HCT116 (cell line): ENCODE data around the gene FER. TPM values are rescaled to one million over a fixed set of nuclear protein-coding genes. Genes with fewer than 3 reads are reported as not detected.

ENCODE experiments used
- ATAC-seq: fragments of 200-7000 bp; cut with Tn5 transposase; 2 replicates; pipeline ENCODE4 v1.9.1; 2020; ENCODE audit warnings: mild to moderate bottlenecking, moderate library complexity
- BruUV-seq: library from RNA; stranded (reverse); fragments of 400-500 nt; replicated peaks from 2 replicates; lab custom pipeline; 2021; lab: Mats Ljungman, UMichigan
- CTCF ChIA-PET: fragments of 300-600 bp; sonication (Branson Sonifier 250); formaldehyde crosslinking; loops from one replicate; lab custom pipeline; 2021; ENCODE audit warnings: antibody characterized with exemption; lab: Charles Lee
- POLR2A ChIA-PET: fragments of 300-600, 350-600 bp; sonication (Branson Sonifier 250); formaldehyde crosslinking; loops from one replicate; lab custom pipeline; 2021; ENCODE audit warnings: antibody characterized with exemption; lab: Charles Lee
- RAD21 ChIA-PET, 2 experiments: fragments of 300-600 bp; sonication (Branson Sonifier 250); formaldehyde crosslinking; loops; one replicate each; lab custom pipeline; 2023; ENCODE audit warnings: low total read pairs in 2 of 2; ENCODE audit not compliant: uncharacterized antibody in 2 of 2, unreplicated experiment in 2 of 2, low non-redundant PET in 1 of 2; lab: Charles Lee
- DNase-seq: peaks from one replicate; pipeline ENCODE4 v3.0.0-alpha.2; 2010; ENCODE audit warnings: low read depth, low spot score
- H2AFZ ChIP-seq: fragments of 200-600 bp; shearing (Covaris generic), sonication (generic); 2 replicates; pipeline ENCODE4 v1.6.1; 2017; ENCODE audit warnings: low read depth, mixed run types, mixed read lengths, antibody characterized with exemption, low read length; ENCODE audit not compliant: poor library complexity, severe bottlenecking
- H3K27ac ChIP-seq: 2 replicates; pipeline ENCODE4 v1.5.1; 2012; ENCODE audit warnings: low read depth, low read length
- H3K27me3 ChIP-seq: fragments of 200-600 bp; sonication (generic); 2 replicates; pipeline ENCODE4 v1.6.1; 2016; ENCODE audit warnings: mixed run types, low read length, mixed read lengths; ENCODE audit not compliant: insufficient read depth
- H3K36me3 ChIP-seq, 2 experiments: fragments of 200-500 bp in 1 of 2; fragments of 200-600 bp in 1 of 2; sonication (Bioruptor generic) in 1 of 2; sonication (generic) in 1 of 2; 2 replicates each; pipeline versions ENCODE4 v1.5.1 to v1.6.1; 2014 to 2016; ENCODE audit warnings: low read length in 2 of 2, inconsistent platforms in 1 of 2, mixed read lengths in 1 of 2, mixed run types in 1 of 2; ENCODE audit not compliant: insufficient read depth in 2 of 2, control insufficient read depth in 1 of 2
- H3K4me1 ChIP-seq, 2 experiments: fragments of 200-600 bp in 1 of 2; sonication (generic) in 1 of 2; 2 replicates each; pipeline versions ENCODE4 v1.5.1 to v1.6.1; 2012 to 2017; ENCODE audit warnings: low read length in 2 of 2, inconsistent platforms in 1 of 2, mild to moderate bottlenecking in 1 of 2, mixed read lengths in 1 of 2, mixed run types in 1 of 2, moderate library complexity in 1 of 2; ENCODE audit not compliant: insufficient read depth in 2 of 2, control insufficient read depth in 1 of 2
- H3K4me2 ChIP-seq: fragments of 200-600 bp; sonication (generic); 2 replicates; pipeline ENCODE4 v1.6.1; 2017; ENCODE audit warnings: mixed run types, low read length, mixed read lengths
- H3K4me3 ChIP-seq, 2 experiments: fragments of 200-600 bp in 1 of 2; sonication (generic) in 1 of 2; replicated peaks in 1 of 2; 2 replicates each; pipeline ENCODE4 v1.5.1; 2011 to 2016; ENCODE audit warnings: low read length in 2 of 2, control low read depth in 1 of 2, low read depth in 1 of 2, mild to moderate bottlenecking in 1 of 2, mixed read lengths in 1 of 2, mixed run types in 1 of 2
- H3K79me2 ChIP-seq: fragments of 200-600 bp; sonication (generic); 2 replicates; pipeline ENCODE4 v1.6.1; 2017; ENCODE audit warnings: mild to moderate bottlenecking, mixed run types, low read length, moderate library complexity, mixed read lengths; ENCODE audit not compliant: insufficient read depth
- H3K9ac ChIP-seq: fragments of 200-600 bp; sonication (generic); 2 replicates; pipeline ENCODE4 v1.6.1; 2016; ENCODE audit warnings: low read length, mixed read lengths
- H3K9me2 ChIP-seq: fragments of 200-600 bp; sonication (generic), shearing (Covaris generic); 2 replicates; pipeline ENCODE4 v1.6.1; 2017; ENCODE audit warnings: mixed run types, mild to moderate bottlenecking, moderate library complexity; ENCODE audit not compliant: insufficient read depth
- H3K9me3 ChIP-seq, 2 experiments: fragments of 200-500 bp in 1 of 2; fragments of 200-600 bp in 1 of 2; sonication (Bioruptor generic) in 1 of 2; sonication (generic) in 1 of 2; 2 replicates each; pipeline ENCODE4 v1.6.1; 2014 to 2017; ENCODE audit warnings: low read length in 2 of 2, mixed read lengths in 2 of 2, inconsistent platforms in 1 of 2, low read depth in 1 of 2, mild to moderate bottlenecking in 1 of 2, mixed run types in 1 of 2, moderate library complexity in 1 of 2; ENCODE audit not compliant: control insufficient read depth in 1 of 2, insufficient read depth in 1 of 2
- H4K20me1 ChIP-seq: fragments of 200-600 bp; sonication (generic), shearing (Covaris generic); 2 replicates; pipeline ENCODE4 v1.6.1; 2017; ENCODE audit warnings: mixed run types, mild to moderate bottlenecking, moderate library complexity; ENCODE audit not compliant: insufficient read depth
- CBX3 ChIP-seq: IDR thresholded peaks from 2 replicates; pipeline ENCODE4 v1.6.1; 2012; ENCODE audit warnings: low read depth
- CEBPB ChIP-seq: IDR thresholded peaks from 2 replicates; pipeline ENCODE4 v1.6.1; 2012; ENCODE audit warnings: low read depth
- EGR1 ChIP-seq: IDR thresholded peaks from 2 replicates; pipeline ENCODE4 v1.6.1; 2012; ENCODE audit warnings: low read depth
- EZH2phosphoT487 ChIP-seq: fragments of 200-600 bp; IDR thresholded peaks from 2 replicates; pipeline ENCODE4 v1.6.1; 2018; ENCODE audit warnings: antibody characterized with exemption, borderline replicate concordance
- FOSL1 ChIP-seq: IDR thresholded peaks from 2 replicates; pipeline ENCODE4 v1.6.1; 2012; ENCODE audit warnings: low read depth
- POLR2A ChIP-seq: IDR thresholded peaks from 2 replicates; pipeline ENCODE4 v1.7.0; 2011; ENCODE audit warnings: borderline replicate concordance; ENCODE audit not compliant: insufficient read depth, insufficient read length; ENCODE audit errors: extremely low read depth
- POLR2AphosphoS5 ChIP-seq: IDR thresholded peaks from 2 replicates; pipeline ENCODE4 v1.6.1; 2011; ENCODE audit warnings: mild to moderate bottlenecking, low read depth, low read length, moderate library complexity
- RAD21 ChIP-seq: IDR thresholded peaks from 2 replicates; pipeline ENCODE4 v1.6.1; 2012; ENCODE audit warnings: low read depth, mild to moderate bottlenecking
- SIN3A ChIP-seq: IDR thresholded peaks from 2 replicates; pipeline ENCODE4 v1.6.1; 2012; ENCODE audit warnings: low read depth
- TCF7L2 ChIP-seq: IDR thresholded peaks from 2 replicates; pipeline ENCODE4 v1.7.0; 2011; ENCODE audit warnings: borderline replicate concordance, inconsistent platforms; ENCODE audit not compliant: insufficient read depth, insufficient read length; ENCODE audit errors: extremely low read depth
- YY1 ChIP-seq: IDR thresholded peaks from 2 replicates; pipeline ENCODE4 v1.6.1; 2011; ENCODE audit warnings: low read length, low read depth, moderate library complexity, mild to moderate bottlenecking; ENCODE audit not compliant: insufficient replicate concordance; ENCODE audit errors: extremely low read depth
- ZFX ChIP-seq: fragments of 450-650 bp; IDR thresholded peaks from 2 replicates; pipeline ENCODE4 v1.6.1; 2017
- intact Hi-C: fragments of 100-400 bp; cut with micrococcal nuclease; formaldehyde crosslinking; loops from 2 replicates; pipeline ENCODE4 v1.10.0; 2022
- total RNA-seq: library from RNA; stranded (reverse); gene quantifications from one replicate; pipeline ENCODE4 v1.2.1, GENCODE V29; 2021; ENCODE audit not compliant: unreplicated experiment
- TF ChIP-seq, protein P1 (sequence below): IDR thresholded peaks from 2 replicates; pipeline ENCODE4 v1.6.1; 2011; ENCODE audit warnings: mild to moderate bottlenecking, low read length, moderate library complexity; ENCODE audit not compliant: insufficient replicate concordance; ENCODE audit errors: extremely low read depth
- TF ChIP-seq, protein P2 (sequence below): IDR thresholded peaks from 2 replicates; pipeline ENCODE4 v1.6.1; 2012; ENCODE audit warnings: low read depth
- TF ChIP-seq, protein P3 (sequence below), 3 experiments: fragments of 200-600 bp in 1 of 3; sonication (generic) in 1 of 3; IDR thresholded peaks in 2 of 3; conservative IDR thresholded peaks in 1 of 3; 2 replicates each; pipeline ENCODE4 v1.5.1; 2012 to 2017; ENCODE audit warnings: low read depth in 2 of 3, low read length in 2 of 3, antibody characterized with exemption in 1 of 3, borderline replicate concordance in 1 of 3, control low read depth in 1 of 3, mild to moderate bottlenecking in 1 of 3, mixed read lengths in 1 of 3, mixed run types in 1 of 3, moderate library complexity in 1 of 3; ENCODE audit not compliant: insufficient read depth in 1 of 3

Gene FER
- total RNA-seq, 1 experiment from 2014 or later: 32.0 TPM

DNA sequence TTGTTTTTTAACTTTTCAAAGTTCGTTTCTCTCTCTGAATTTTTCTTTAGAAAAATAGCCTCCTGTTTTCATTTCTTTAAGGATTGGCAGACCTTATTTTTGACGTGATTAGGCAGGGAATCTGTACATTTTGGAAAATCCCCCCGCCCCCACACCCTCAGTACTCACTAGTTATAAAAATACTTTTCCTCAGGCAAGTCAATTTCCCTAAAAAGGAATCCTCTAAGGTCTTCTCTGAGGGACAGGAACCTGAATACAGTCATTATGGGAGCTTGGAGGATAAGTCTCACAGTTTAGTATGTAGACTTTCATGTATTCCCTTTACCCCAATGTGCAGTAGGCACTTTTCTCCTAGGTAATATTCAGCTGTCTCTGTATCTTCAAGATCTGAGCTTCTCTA is 3.9 kb upstream of the FER start:
- Histone ChIP-seq H4K20me1 (no peaks in the 10 kb centered on the region), H3K36me3 (no peaks in the 10 kb centered on the region), H3K9me3 (no peaks in the 10 kb centered on the region), H3K27me3 (no peaks in the 10 kb centered on the region), H3K4me3 (no peak overlapping the region), H3K4me1 (peaks cover 4 to 10% of the 10 kb centered on the region in 2 experiments; a peak in 3 of 4 replicates), H3K9ac (no peak overlapping the region), H3K9me2 (no peaks in the 10 kb centered on the region), H3K4me2 (no peak overlapping the region), H2AFZ (no peak overlapping the region), H3K27ac (no peak overlapping the region), H3K79me2 (no peaks in the 10 kb centered on the region)
- DNase-seq (no peak), ATAC-seq (no peak)
- no peak for TF ChIP-seq CEBPB
- TF ChIP-seq FOSL1: no peak
- TF ChIP-seq POLR2A: no peak
- TF ChIP-seq, protein P1, sequence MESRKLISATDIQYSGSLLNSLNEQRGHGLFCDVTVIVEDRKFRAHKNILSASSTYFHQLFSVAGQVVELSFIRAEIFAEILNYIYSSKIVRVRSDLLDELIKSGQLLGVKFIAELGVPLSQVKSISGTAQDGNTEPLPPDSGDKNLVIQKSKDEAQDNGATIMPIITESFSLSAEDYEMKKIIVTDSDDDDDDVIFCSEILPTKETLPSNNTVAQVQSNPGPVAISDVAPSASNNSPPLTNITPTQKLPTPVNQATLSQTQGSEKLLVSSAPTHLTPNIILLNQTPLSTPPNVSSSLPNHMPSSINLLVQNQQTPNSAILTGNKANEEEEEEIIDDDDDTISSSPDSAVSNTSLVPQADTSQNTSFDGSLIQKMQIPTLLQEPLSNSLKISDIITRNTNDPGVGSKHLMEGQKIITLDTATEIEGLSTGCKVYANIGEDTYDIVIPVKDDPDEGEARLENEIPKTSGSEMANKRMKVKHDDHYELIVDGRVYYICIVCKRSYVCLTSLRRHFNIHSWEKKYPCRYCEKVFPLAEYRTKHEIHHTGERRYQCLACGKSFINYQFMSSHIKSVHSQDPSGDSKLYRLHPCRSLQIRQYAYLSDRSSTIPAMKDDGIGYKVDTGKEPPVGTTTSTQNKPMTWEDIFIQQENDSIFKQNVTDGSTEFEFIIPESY: no peak
- no peak for TF ChIP-seq CBX3
- TF ChIP-seq EGR1: no peak
- TF ChIP-seq RAD21: no peak
- TF ChIP-seq, protein P2, sequence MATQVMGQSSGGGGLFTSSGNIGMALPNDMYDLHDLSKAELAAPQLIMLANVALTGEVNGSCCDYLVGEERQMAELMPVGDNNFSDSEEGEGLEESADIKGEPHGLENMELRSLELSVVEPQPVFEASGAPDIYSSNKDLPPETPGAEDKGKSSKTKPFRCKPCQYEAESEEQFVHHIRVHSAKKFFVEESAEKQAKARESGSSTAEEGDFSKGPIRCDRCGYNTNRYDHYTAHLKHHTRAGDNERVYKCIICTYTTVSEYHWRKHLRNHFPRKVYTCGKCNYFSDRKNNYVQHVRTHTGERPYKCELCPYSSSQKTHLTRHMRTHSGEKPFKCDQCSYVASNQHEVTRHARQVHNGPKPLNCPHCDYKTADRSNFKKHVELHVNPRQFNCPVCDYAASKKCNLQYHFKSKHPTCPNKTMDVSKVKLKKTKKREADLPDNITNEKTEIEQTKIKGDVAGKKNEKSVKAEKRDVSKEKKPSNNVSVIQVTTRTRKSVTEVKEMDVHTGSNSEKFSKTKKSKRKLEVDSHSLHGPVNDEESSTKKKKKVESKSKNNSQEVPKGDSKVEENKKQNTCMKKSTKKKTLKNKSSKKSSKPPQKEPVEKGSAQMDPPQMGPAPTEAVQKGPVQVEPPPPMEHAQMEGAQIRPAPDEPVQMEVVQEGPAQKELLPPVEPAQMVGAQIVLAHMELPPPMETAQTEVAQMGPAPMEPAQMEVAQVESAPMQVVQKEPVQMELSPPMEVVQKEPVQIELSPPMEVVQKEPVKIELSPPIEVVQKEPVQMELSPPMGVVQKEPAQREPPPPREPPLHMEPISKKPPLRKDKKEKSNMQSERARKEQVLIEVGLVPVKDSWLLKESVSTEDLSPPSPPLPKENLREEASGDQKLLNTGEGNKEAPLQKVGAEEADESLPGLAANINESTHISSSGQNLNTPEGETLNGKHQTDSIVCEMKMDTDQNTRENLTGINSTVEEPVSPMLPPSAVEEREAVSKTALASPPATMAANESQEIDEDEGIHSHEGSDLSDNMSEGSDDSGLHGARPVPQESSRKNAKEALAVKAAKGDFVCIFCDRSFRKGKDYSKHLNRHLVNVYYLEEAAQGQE: no peak
- no peak for TF ChIP-seq POLR2AphosphoS5
- no peak for TF ChIP-seq TCF7L2
- no peak for TF ChIP-seq ZFX
- no peak for TF ChIP-seq SIN3A
- TF ChIP-seq, protein P3, sequence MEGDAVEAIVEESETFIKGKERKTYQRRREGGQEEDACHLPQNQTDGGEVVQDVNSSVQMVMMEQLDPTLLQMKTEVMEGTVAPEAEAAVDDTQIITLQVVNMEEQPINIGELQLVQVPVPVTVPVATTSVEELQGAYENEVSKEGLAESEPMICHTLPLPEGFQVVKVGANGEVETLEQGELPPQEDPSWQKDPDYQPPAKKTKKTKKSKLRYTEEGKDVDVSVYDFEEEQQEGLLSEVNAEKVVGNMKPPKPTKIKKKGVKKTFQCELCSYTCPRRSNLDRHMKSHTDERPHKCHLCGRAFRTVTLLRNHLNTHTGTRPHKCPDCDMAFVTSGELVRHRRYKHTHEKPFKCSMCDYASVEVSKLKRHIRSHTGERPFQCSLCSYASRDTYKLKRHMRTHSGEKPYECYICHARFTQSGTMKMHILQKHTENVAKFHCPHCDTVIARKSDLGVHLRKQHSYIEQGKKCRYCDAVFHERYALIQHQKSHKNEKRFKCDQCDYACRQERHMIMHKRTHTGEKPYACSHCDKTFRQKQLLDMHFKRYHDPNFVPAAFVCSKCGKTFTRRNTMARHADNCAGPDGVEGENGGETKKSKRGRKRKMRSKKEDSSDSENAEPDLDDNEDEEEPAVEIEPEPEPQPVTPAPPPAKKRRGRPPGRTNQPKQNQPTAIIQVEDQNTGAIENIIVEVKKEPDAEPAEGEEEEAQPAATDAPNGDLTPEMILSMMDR (IDR thresholded peaks at IDR 0.05 in 2 of 3, conservative IDR thresholded peaks at IDR 0.05 in 1 of 3; ENCODE audit: borderline replicate concordance in 1 of 3, insufficient read depth in 1 of 3, low read depth in 2 of 3, low read length in 2 of 3): no peak
- TF ChIP-seq EZH2phosphoT487: no peak
- TF ChIP-seq YY1: no peak
- POLR2A ChIA-PET: no interaction called here
- intact Hi-C loops: no loop called here
- CTCF ChIA-PET: no interaction called here
- no TSS peak for BruUV-seq
- RAD21 ChIA-PET: no interaction called here
